ENCODE measurements around the gene TRPM2.

TRPM2 gene

DNA sequence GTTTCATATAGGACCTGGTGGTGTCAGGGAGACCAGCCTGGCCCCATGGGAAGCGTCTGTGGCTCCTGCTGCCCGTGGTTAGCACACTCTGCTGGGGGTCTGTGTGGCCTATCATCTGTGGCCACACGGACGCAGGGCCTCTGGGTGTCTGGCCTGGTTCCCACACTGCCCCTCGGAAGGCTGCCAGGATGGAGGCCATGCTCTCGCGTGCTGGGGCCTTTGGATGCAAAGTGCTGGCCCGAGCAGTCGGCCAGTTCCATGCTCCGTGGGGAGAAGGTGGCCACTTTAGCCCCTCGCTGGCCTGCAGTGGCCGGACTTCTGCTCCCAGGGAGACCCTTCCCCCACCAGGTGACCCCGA is 81.1 kb downstream of the TRPM2 start:
- DNase-seq = no peak

DNA sequence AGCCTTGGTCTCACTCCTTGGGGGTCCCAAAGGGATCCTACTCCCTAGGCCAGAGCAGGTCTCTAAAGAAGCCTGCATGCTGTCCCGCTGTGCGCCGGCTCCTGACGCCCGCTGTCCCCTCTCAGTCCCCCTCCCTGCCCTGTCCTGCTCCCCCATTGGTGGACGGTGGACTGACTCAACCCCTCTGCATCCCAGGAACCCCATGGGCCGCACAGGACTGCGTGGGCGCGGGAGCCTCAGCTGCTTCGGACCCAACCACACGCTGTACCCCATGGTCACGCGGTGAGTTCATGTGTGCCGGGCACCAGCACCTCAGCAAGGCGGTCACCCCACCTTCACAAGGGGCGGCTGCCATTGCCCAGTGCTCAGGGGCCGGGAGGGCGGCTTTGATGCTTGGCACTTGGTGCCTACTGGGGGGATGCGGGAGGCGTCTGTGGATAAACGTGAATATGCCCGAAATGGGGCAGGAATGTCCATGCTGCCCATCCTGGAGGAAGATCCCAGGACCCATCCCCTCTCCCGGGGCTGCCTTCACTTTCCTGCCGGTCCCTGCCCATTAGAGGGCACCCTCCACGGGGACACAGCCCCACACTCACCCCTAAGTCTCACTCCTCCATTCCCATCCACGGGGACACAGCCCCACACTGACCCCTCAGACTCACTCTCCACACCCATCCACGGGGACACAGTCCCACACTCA is 81.7 kb downstream of the TRPM2 start:
- DNase-seq = no peak

DNA sequence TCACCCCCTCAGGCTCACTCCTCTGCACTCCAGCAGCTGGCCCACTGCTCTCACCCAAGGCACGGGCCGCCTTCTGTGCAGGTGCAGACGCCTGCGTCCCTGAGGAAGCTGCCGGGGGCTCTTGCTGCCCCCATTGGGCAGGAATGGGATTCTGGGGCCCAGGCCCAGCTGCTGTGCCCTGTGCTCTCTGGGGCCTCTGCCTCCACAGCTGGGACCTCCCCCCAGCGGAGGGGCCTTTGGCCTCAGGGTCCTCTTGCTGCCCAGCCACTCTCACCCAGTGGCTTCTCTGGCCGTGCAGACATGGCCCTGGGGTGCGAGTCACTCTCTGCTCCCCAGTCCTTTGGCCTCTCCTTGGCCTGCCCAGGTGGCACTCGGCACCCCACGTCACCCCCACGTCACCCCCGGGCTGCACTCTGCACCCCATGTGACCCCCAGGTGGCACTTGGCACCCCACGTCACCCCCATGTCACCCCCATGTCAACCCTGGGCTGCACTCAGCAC is 82.7 kb downstream of the TRPM2 start:
- DNase-seq = no peak

DNA sequence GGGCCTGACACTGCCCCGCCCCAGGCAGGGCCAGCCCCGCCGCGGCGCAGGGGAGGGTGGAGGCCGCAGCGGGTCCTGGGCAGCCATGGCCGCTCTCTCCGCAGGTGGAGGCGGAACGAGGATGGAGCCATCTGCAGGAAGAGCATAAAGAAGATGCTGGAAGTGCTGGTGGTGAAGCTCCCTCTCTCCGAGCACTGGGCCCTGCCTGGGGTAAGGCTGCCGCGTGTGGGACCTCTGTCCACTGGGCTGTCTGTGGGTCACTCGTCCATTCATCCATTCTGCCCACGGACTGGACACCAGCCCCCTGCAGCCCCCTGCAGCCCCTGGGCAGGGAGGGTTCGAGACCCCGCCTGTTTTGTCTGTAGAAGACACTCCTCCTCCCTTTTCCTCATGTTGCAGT is 83.5 kb downstream of the TRPM2 start:
- no peak for DNase-seq

DNA sequence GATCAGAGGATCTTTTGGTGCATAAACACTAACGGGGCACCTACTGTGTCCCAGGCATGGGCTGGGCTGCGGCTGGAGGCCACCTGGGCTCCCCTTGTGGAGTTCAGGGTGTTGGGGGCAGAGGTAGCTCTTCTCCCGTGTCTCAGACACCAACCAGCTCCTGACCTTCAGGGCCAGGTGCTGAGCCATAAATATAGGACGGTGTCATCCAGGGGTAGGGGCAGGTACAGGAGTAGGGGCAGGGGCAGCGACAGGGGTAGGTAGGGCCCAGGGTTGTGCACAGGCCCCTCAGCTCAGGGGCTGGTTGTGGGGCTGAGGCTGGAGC is 83.9 kb downstream of the TRPM2 start:
- no peak for DNase-seq

DNA sequence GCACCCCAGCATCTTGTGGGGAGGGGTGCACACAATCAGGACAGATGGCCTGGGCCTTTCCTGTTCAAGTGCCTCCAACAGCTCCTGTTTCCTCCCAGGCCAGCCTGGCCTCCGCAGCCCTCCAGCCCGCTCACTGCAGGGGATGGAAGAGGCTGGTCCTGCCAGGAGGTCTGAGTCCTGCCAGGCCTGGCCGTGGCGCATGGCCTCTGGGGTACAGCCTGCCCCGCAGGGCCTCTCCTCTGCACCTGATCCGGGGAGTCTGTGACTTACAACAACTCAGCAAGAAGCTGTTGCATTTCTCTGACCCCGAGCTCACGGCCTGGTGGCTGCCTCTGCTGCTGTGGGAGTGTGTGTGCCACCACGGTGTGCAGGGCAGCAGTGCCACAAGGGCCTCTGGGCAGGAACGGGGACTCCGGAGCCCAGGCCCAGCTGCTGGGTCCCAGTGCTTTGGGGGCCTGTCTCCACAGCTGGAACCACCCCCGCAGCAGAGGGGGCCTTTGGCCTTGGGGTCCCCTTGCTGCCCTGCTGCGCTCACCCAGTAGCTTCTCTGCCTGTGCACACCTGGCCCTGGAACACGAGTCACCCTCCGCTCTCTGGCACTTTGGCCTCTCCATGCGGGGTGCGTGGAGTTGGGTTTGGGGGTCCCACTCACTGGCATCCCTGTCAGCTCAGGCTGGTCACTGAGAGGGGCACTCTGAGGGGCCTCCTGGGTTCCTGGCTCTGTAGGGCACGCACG is 84.4 kb downstream of the TRPM2 start:
- no peak for DNase-seq

DNA sequence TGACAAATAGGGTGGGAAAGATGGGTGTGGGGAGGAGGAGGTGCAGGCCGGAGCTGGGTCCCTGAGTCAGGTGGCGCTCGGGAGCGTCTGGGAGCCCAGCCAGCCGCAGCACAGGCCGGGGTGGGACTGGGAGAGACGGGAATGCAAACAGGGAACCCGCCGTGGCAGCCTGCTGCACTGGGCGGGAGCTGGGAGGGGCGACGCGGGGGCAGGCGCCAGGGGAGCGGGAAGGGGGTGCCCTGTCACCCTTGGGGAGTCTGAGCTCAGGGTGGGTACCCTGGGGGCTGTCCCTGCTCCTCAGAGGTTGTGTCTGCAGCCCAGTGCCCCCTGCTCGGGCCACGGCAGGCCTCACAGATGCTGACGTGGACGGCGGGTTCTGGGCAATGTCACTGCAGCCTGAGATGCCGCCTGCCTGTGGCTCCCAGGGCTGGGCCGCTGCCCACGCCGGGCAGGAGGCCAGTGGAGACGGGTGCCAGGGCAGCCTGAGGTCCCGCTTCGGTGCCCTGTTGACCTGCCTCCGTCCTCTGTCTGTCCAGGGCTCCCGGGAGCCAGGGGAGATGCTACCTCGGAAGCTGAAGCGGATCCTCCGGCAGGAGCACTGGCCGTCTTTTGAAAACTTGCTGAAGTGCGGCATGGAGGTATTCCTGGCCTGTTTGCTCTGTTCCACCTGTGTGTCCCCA is 85.2 kb downstream of the TRPM2 start:
- peak; percentile 23 for DNase-seq

DNA sequence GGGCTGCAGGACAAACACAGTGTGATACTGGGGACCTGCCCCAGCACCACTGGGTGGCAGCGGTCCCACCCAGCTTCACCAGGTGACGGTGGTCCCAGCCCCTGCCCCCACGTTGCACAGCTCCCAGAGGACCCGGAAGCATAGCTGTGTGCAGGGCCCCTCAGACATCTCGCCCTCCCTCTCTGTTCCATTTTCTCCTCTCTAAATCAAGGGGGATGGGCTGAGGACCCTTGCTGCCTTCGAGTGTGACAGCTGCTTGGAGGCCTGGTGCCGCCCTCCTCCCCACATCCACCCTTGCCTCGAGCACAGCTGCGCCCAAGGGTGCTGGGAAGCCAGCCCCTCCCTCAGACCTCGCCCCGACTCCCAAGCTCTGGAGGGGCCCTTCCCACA is 85.8 kb downstream of the TRPM2 start:
- no peak for DNase-seq

DNA sequence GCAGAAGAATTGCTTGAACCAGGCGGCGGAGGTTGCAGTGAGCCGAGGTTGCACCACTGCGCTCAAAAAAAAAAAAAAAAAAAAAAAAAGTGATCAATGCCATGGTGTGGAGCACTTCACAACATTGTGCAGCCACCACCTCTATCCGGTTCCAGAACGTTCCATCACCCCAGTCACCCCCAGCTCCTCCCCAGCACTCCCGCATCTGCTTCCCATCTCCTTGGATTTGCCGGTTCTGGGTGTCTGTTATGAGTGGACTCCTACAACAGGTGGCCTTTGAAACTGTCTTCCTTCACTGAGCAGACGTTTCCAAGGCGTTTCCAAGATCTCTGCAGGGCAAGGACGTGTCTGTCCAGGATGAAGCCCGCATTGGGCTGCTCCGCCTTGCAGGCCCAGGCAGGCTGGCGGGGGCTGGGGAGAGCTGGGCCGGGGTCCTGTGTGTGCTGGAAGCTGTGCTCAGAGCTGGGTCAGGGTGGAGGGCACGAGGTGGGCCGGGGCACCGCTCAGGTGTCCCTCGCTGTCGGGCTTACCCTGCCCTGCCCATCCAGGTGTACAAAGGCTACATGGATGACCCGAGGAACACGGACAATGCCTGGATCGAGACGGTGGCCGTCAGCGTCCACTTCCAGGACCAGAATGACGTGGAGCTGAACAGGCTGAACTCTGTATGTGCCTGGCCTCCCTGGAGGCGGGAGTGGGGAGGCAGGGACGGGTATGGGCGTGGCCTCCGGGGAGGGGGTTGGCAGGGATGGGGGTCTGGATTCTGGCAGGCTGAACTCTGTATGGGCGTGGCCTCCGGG is 87.0 kb downstream of the TRPM2 start:
- no peak for DNase-seq

DNA sequence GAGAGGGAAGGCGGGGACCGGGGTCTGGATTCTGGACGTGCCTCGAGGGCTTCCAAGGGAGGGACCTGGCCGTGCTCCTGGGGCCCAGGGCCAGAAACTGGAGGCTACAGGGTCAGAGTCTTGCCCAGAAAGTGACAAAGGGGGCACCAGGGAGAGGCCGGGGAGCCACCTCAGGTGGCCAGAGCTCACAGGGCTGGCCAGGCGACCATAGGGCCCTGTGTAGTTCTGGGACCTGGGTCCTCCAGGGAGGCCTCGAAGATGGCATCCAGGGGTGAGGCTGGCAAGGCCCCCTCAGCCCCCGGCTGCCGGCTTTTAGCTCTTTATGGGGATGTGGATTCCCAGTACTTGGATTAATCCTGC is 87.6 kb downstream of the TRPM2 start:
- DNase-seq = no peak

DNA sequence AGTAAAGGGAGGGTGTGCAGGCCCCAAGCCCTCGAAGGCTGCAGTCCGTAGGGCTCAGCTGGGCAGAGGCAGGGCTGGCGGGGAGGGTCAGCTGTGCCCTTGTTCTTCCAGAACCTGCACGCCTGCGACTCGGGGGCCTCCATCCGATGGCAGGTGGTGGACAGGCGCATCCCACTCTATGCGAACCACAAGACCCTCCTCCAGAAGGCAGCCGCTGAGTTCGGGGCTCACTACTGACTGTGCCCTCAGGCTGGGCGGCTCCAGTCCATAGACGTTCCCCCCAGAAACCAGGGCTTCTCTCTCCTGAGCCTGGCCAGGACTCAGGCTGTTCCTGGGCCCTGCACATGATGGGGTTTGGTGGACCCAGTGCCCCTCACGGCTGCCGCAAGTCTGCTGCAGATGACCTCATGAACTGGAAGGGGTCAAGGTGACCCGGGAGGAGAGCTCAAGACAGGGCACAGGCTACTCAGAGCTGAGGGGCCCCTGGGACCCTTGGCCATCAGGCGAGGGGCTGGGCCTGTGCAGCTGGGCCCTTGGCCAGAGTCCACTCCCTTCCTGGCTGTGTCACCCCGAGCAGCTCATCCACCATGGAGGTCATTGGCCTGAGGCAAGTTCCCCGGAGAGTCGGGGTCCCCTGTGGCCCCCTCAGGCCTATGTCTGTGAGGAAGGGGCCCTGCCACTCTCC is 88.3 kb downstream of the TRPM2 start:
- no peak for DNase-seq

DNA sequence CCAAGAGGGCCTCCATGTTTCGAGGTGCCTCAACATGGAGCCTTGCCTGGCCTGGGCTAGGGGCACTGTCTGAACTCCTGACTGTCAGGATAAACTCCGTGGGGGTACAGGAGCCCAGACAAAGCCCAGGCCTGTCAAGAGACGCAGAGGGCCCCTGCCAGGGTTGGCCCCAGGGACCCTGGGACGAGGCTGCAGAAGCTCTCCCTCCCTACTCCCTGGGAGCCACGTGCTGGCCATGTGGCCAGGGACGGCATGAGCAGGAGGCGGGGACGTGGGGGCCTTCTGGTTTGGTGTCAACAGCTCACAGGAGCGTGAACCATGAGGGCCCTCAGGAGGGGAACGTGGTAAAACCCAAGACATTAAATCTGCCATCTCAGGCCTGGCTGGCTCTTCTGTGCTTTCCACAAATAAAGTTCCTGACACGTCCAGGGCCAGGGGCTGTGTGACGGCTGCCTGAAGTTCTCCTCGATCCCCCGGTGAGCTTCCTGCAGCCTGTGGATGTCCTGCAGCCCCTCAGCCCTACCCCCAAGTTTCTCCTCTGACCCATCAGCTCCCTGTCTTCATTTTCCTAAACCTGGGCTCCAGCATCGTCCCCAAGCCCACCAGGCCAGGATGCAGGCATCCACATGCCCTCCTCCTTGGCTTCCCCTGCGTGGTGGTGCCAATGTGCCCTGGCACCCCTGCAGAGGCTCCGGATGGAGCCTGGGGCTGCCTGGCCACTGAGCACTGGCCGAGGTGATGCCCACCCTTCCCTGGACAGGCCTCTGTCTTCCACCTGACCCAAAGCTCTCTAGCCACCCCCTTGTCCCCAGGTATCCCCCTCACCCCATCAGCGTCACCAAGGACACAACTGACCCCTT is 89.1 kb downstream of the TRPM2 start:
- DNase-seq = no peak

DNA sequence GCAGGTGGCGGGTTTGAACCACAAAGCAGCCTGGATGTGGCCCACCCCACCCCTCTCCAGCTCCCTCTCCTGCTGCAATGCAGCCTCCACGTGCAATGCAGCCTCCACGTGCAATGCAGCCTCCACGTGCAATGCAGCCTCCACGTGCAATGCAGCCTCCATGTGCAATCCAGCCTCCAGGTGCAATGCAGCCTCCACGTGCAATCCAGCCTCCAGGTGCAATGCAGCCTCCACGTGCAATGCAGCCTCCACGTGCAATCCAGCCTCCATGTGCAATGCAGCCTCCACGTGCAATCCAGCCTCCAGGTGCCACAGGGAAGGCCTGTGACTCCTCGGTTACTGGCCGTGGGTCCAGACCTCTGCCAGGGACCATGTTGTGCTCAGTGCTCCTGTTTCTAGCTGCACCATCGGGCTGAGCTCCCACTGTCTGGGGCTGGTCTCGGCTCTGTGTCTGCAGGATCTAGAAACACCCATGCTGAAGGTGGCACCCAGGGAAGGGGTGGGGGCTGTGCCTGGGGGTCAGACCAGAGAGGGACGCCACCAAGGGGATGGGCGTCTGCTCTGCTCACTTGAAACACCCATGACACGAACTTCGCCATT is 90.0 kb downstream of the TRPM2 start:
- DNase-seq = no peak

DNA sequence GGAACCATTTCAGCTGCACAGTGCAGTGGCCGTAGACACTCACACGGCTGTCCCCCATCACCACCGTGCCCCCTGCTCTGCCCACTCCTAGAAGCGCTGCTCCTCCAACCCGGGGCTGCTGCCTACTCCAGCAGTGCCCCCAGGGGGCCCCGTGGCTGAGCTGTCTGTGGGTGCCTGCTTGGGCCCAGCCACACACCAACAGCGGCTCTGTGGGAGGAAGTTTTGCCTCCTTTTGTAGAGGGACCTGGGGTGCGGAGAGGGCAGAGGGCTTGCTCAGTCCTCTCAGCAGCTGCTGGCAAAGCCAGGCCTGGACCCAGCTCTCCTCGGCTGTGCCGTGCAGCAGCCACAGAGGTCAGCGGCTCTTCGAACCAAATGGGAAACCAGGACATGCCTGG is 90.5 kb downstream of the TRPM2 start:
- DNase-seq = no peak

DNA sequence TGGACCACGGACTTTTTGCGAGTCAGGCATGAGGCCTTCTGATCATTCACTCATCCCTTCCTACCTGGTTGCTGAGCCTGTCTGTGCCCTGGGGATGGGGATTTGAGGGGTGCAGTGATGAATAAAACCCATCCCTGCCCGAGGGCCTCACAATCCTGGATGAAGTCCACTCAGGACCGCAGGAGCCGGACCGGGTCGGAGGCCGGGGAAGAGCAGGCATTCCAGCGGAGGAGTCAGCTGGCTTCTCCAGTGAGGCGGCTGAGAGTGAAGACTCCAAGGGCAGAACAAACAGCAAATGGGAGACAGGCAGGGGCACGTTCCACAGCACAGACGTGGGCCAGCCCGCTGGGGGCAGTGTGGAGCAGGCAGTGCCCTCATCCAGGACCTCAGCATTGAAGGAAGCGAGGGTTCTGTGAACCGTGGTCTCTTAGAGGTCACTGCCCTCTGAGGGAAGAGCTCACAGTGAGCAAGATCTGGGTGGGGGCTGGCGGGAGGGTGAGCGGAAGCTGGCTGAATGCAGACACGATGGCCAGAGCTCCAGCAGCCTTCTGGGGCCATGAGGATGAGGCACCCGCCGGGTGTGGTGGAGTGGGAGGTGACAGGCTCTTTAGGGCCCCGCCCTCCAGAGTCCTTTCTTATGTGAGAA is 91.0 kb downstream of the TRPM2 start:
- DNase-seq = peak; percentile 23

DNA sequence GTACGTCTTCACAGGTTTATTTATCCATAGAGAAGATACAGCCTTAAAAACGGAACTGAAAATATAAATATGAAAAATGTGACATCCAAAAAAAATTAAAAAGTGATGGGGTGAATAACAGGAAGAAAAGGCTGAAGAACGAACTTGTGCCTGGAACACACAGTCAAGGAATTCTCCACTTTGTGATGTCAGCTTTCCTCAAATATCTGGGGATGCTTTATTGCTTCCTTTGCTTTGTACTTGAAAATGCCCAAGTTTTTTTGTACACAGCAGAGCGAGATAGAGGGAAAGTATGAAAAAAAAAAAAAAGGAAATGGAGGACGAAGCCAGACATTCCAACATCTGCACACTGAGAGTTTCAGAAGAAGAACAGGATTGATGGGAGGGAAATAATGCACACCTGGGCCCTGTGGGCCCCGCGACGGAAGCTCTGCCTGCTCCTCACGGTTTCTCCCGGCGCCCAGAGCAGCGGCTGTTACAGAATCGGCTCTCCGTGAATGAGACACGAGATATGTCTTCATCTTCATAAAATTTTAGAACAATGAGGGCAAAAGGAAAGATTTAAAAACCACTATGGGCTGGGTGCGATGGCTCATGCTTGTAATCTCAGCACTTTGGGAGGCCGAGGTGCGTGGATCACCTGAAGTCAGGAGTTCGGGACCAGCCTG is 91.9 kb downstream of the TRPM2 start:
- no peak for DNase-seq

DNA sequence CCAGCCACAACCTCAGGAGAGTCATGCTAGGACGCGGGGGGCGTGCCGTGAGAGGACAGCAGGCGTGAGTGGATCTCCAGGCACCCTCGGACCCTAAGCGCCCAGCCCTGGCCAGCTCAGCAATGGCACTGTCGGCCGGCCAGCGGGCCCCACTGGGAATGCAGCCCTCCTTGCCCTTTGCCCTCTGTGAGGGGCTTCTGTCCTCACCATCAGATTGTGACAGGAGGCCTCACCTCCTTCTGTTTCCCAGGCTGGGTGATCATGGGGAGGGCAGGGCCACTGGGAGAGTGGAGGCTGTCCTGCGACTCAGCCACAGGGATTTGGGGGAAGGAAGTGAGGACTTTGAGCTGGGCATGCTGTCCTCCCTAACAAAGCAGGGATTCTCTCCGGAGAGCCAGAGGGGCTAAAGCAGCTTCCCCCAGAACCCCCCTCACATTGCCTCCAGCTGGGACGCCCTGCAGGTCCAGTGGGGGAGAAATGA is 95.3 kb downstream of the TRPM2 start:
- DNase-seq = no peak

DNA sequence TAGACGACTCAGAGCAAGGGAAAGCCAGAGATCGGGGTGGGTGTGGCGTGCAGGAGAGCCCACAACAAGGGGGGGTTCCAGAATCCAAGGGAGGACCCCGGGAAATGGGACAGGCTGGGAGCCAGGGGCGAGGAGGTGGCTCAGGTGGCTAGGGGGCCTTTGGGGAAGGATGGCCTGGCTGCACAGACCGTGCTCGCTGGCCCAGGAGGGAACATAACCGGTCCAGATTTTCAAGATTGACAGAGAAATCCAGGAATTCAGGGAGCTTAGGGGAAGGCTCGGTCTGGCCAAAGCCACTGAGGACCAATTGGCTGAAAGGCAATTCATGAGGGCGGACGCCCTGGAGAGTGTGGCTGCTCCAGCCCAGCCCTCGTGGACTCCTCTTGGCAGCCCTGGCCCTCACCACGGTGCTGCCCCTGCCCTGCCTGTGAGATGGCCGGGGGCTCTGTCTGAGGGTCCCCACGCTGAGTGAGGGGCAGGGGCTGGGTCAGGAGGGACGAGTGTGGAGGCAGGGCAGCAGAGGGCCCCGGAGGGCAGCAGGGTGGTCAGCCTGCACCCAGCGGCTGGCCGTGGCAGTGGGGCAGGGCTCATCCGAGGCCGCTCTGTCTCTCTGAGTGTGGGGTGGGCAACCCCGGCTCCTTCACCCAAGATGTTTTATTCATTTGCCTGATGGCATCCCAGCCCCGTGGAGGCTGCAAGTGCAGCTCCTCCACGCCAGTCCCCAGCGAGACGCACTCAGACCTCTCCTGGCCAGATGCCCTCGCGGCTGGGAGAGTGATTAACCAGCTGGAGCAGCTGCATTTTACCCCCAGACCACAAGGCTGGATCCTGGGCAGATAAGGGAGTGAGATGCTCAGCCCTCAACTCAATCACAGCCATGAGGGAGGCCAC is 96.3 kb downstream of the TRPM2 start:
- no peak for DNase-seq

DNA sequence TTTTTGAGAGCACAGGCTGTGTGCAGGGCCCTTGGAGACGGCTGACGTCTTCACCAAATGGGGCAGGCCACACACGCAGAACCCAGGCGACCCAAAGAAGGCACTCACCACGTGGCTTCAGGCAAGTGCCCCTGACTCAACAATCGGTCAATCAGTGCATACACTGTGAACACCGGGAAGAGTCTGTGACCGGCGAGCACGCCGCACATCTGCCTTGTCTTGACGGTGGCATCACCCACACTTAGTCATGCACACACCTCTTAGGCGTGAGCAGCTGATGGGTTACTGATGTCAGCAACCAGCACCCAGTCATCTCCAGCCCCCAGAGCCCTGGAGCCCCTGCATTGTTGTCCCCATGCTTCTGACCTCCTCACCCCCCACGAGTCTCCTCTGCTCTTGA is 97.0 kb downstream of the TRPM2 start:
- no peak for DNase-seq

Measured in DMS53 (cell line).